H1 (cell line): ENCODE results near the gene GTSF1L. TPM values are rescaled to one million over a fixed set of nuclear protein-coding genes. Genes with fewer than 3 reads are reported as not detected.

Experiments
- CBX8 ChIP-seq: fragments of 300-800, 300-1000 bp; sonication (generic); IDR thresholded peaks from 2 replicates; pipeline ENCODE4 v1.7.1; 2016; ENCODE audit warnings: low read depth, low read length, borderline replicate concordance
- CHD2 ChIP-seq: IDR thresholded peaks from 2 replicates; pipeline ENCODE4 v1.6.1; 2012; ENCODE audit warnings: low read length, improper control_type of control experiment
- CTBP2 ChIP-seq: IDR thresholded peaks from 2 replicates; pipeline ENCODE4 v1.7.0; 2011; ENCODE audit warnings: borderline replicate concordance, mild to moderate bottlenecking, moderate library complexity, mixed read lengths, low read length; ENCODE audit not compliant: insufficient read depth, insufficient read length
- EP300 ChIP-seq, 2 experiments: IDR thresholded peaks; 1 replicate in 1 of 2; 2 replicates in 1 of 2; pipeline ENCODE4 v1.6.1; 2011 to 2012; ENCODE audit warnings: low read depth in 2 of 2, low read length in 2 of 2, mild to moderate bottlenecking in 2 of 2, borderline replicate concordance in 1 of 2, inconsistent platforms in 1 of 2, moderate library complexity in 1 of 2
- MAX ChIP-seq: IDR thresholded peaks from 2 replicates; pipeline ENCODE4 v1.6.1; 2012; ENCODE audit warnings: inconsistent platforms
- RFX5 ChIP-seq: IDR thresholded peaks from 2 replicates; pipeline ENCODE4 v1.6.1; 2011; ENCODE audit warnings: low read depth, low read length, improper control_type of control experiment, borderline replicate concordance
- SIRT6 ChIP-seq: IDR thresholded peaks from one replicate; pipeline ENCODE4 v1.7.1; 2012; ENCODE audit warnings: low read length, inconsistent platforms
- ZNF274 ChIP-seq: IDR thresholded peaks from 2 replicates; pipeline ENCODE4 v1.7.0; 2012; ENCODE audit warnings: low read length, borderline replicate concordance; ENCODE audit errors: extremely low read depth
- polyA plus RNA-seq, 7 experiments: library from polyadenylated mRNA; depleted of rRNA in 3 of 7; stranded (reverse) in 5 of 7; unstranded in 2 of 7; fragments of >200 nt in 5 of 7; fragments of 200-250 nt in 2 of 7; gene quantifications; 1 replicate in 5 of 7; 2 replicates in 1 of 7; 4 replicates in 1 of 7; pipeline versions ENCODE4 v1.2.1 to v1.2.3, GENCODE V29; 2011 to 2013; ENCODE audit warnings: missing spikeins in 2 of 7, mixed read lengths in 2 of 7
- total RNA-seq: library from RNA; stranded (reverse); fragmentation: NEBNext Ultra II Directional; extraction: Animal tissue kit (Norgen Biotek cat#: 25700); gene quantifications from 2 replicates; pipeline ENCODE4 v1.2.1, GENCODE V29; 2021

GTSF1L gene
- total and polyA plus RNA-seq, 2 of the 8 experiments (the other 6 are each of a cell fraction or from before 2014, with no cell fraction given), result not detected

GRCh38 chr20:43746344-43747137 lies 19.7 kb upstream of the GTSF1L start (continued):
- no peak for TF ChIP-seq CBX8
- no peak for TF ChIP-seq SIRT6
- no peak for TF ChIP-seq EP300 (IDR thresholded peaks at IDR 0.05; ENCODE audit: borderline replicate concordance in 1 of 2, low read depth in 2 of 2, low read length in 2 of 2)
- no peak for TF ChIP-seq RFX5
- no peak for TF ChIP-seq CTBP2
- TF ChIP-seq ZNF274, result no peak
- no peak for TF ChIP-seq MAX
- TF ChIP-seq CHD2, result no peak
